Activated CD4-positive, CD25-positive, alpha-beta regulatory T cell (primary cell): ENCODE data around the gene GMPS.
"Not testable (repeated sequence)": the region's sequence is repeated elsewhere in the genome, so short reads cannot be mapped to it uniquely, and the experiment has no call there.

Experiments
- DNase-seq, 4 experiments: peaks; one replicate each; lab custom pipeline; 2025; lab: John Stamatoyannopoulos, UW

The GMPS gene

DNA sequence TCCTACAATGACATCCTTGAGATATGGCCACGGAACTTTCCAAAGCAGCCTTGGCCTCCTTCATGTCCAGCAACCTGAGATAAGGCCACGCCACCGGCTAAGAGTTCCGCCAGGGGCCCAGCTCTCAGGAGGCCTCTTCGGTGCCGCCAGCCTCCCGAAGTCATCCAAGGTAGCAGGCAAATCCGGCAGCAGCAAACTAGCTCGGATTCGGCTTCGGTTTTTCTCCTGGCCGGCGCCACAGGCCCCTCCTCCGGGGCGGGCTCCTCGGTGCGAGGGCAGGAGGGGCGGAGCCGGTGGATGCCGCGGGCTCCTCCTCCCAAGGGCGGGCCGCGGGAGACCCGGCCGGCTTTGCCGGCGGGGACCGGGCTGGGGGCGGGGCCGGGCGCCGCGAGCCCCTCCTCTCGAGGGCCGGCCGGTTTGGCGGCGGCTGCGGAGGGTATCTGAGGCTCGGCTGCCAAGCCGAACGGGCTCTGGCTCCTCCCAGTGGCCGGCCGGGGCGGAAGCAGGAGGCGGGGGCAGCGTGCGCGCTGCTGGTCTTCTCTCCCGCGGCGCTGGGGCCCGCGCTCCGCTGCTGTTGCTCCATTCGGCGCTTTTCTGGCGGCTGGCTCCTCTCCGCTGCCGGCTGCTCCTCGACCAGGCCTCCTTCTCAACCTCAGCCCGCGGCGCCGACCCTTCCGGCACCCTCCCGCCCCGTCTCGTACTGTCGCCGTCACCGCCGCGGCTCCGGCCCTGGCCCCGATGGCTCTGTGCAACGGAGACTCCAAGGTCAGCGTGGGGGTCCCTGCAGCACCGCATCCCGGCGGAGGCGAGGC is at the start of gene GMPS:
TSS of gene GMPS (plus strand) at position 518 of the 812 bp plus-strand sequence. CDS start at position 739, 221 bp downstream.
- DNase-seq: peak; percentile 90 to 96 (median 92)

DNA sequence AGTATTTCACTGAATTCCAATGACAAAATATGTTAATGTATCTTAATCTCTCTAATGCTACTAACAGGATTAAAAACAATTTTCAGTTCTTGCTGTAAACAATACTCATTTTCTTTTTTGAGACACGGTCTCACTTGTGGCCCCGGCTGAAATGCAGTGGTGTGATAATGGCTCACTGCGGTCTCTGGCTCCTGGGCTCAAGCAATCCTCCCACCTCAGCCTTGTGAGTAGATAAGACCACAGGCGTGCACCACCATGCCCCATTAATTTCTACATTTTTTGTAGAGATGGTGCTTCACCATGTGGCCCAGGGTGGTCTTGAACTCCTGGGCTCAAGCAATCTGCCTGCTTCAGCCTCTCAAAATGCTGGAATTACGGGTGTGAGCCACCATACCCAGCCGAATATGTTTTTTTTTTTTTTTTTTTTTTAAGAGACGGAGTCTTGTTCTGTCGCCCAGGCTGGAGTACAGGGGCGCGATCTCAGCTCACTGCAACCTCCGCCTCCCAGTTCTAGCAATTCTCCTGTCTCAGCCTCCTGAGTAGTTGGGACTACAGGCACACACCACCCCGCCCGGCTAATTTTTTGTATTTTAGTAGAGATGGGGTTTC is 41.9 kb upstream of the GMPS start:
- DNase-seq: not testable (repeated sequence)

DNA sequence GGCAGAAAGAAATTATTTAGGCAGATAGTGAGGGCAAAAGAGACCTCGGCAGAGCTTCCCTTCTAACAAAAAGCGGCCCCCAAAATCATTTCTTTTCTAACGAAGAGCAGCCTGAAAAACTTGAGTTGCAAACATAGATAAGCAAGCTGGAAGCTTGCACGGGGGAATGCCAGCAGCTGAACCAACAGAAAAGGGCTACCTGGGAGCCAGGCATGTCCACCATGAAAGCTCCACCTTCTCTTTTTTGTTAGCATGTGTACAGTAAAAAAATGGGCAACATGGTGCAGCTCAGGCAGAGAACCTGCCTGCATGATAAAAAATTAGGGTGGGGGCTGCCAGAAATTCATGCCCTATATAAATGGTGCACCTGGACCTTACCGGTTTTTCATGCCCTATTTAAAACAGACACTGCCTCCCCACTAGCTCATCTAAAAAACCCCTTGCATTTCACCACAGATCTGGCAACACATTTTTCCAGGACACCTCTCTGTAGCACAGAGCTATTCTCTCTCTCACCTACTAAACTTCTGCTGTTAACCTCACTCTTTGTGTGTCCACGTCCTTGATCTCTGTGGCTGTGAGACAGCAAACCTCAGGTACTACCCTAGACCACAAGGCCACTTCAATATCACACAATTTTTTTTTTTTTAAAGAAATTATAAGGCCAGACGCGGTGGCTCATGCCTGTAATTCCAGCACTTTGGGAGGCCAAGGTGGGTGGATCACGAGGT is 34.9 kb upstream of the GMPS start:
- DNase-seq: no peak

DNA sequence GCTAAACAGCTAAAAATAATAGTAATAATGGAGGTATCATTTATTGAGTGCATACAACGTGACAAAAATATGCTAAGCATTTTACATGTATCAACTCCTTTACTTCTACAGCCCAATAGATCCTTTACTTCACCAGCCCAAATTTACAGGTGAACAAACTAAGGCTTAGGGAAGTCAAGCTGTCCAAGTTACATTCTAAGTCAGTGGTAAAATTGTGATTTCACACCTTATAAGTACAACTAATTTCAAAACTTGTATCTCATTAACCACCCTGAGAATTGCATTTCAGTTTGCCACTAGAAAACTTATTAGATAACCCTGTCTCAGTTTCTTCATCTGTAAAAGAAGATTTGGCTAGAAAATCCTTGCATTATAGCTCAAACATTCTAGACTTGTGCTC is 26.9 kb upstream of the GMPS start:
- no peak for DNase-seq

DNA sequence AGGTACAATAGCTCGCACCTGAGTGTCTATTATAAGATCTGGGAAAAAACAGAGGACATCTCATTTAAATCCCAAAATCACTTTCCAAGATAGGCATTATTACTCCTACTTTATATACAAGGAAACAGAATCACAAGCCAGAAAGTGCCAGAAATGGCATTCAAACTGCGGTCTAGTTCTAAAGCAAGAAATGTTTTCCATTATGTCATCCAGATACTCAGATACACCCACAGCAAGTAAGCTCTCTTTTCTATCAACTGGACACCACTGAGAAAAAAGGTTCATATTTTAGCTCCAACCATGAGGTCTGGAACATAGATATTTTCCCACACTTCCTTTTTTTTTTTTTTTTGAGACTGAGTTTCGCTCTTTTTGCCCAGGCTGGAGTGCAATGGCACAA is 24.3 kb upstream of the GMPS start:
- DNase-seq: no peak

DNA sequence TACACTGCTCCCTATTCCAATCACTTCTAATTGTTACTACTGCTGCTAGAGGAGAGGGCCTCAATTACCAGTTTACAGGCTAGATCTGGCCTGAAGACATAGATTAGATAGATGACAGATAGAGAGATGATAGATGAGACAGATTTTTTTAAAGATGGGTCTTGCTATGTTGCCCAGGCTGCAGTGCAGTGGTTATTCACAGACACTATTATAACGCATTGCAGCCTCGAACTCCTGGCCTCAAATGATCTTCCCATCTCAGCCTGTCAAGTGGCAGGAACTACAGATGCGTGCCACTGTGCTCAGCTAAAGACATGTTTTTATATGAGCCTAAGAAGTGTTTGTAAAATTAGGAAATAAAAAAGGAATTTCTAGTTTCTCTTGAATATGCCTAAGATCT is 22.5 kb upstream of the GMPS start:
- no peak for DNase-seq

DNA sequence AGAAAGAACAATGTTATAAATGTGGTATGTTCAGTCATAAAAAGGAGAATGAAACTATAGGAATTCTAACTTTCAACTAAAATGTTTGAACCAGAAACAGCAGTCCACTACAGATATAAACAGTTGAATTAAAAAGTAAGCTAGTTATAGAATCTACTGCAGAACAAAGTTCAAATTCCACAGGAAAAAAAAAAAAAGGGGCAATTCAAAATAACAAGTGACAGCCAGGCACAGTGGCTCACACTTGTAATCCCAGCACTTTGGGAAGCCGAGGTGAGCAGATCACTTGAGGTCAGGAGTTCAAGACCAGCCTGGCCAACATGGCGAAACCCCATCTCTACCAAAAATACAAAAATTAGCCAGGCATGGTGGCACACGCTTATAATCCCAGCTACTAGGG is 21.0 kb upstream of the GMPS start:
- DNase-seq: not testable (repeated sequence)

DNA sequence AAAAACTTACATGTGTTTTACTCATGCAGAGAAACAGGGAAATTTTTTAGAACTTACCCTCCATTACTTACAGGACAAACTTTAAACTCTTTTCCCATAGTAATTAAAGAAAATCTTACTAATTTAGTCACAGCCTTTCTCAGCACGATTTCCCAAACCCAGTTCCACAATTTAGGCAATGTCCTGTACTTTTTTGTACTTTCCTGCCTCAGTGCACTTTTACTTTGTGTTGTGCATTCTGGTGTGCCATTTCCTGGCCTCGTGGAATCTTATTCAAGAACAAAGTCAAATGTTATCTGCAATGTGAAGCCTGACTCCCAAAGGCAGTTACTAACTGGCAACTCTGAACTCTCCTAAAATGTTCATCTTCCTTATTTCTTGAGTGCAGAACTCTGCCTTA is 18.1 kb upstream of the GMPS start:
- no peak for DNase-seq

DNA sequence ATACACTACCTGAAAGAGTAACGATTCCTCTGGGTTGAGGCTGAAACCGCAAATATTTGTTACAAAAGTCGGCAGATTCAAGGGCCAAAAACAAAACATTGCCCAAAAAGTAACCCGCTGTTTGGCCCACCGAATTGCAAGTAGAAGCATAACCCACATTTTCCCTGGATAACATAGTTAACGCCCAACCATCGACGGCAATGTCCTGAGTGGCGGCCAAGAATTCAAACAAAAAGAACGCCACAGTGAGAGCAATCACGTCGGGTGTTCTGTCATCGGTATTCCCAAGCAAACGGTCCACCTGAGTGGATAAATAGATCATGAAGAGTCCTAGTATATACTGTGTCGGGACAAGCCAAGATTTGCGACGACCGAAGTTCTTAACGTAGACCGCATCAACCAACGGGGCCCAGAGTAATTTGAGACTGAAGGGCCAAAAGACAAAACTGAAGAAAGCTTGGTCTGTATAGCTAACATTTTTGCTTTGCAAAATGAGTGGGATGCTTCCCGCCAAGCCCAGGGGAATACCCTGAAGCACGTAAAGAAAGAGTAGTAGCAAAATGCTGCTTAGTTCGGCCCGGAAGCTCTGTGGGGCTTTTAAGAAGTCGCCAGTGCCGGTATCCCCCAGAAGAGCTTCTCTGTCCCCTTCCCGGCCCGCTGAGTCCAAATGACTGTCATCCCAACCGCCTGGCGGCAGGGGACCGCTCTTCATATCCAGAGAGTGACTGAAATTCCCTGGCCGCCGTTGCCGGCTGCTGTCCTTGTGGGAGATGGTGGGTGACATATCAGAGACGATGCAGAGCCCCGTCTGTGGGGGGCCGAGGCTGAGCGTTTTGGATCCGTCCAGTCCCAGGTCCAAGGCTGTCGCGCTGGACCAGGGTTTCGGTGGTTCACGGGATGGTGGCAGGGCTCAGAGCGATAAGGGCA is 17.0 kb upstream of the GMPS start:
- DNase-seq: no peak

DNA sequence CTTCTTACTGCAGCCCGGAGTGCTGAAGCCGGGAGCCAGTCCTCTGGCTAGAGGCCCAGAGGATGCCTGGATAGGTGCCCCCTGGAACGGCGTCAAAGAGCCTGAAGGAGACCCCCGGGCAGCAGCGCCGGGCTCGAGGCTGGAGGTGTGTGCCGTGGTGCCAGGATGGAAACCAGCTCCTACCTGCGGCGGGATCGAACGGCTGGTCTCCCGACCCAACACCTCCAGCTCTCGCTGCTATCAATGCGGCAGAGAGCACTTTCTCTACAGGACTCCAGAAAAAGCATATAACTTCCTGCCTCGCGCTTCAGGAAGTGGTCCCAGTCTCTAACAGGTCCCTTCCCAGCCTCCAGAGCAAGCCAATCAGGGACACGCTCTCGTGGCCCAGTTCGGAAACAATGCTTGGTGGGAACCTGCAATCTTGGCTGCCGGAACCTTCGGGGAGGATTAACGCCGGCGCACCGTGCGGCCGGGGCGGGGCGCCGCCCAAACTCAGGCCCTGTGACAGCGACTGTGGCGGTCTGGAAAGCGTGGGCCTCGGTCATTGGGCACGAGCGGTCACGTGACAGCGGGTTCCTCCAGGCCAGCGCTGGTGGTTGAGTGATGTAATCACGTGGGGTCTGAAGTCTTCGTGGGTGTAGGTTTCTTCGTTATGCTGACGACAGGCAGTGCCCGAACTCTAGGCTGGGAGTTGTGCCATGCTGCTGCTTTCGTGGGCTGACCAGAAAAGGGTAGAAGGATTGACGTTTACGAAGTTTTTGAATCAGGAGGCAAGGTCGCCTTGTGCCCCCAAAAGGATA is 16.1 kb upstream of the GMPS start, which contains the start of gene SLC33A1:
TSS of gene SLC33A1 (minus strand) at position 287 of the 800 bp plus-strand sequence. CDS start 430 bp downstream, outside the sequence.
- peak; percentile 94 to 96 (median 95) for DNase-seq

DNA sequence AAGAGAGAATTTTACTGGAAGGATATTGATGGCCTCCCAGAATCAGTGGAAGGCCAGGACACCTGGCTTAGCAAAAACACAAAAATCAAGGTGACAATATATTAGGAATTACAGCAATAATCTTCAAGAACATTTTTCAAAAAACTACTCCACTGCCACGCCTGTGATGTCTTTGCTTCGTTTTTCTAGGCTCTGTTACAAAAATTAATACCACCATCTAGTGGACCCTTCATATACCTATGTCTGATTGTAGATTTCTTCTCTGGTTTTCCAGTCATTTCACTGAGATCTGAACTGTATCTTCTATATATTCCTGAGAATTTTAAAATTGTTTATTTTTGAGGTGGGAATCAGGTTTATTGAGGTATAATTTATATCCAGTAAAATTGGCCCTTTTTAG is 10.6 kb upstream of the GMPS start:
- no peak for DNase-seq

DNA sequence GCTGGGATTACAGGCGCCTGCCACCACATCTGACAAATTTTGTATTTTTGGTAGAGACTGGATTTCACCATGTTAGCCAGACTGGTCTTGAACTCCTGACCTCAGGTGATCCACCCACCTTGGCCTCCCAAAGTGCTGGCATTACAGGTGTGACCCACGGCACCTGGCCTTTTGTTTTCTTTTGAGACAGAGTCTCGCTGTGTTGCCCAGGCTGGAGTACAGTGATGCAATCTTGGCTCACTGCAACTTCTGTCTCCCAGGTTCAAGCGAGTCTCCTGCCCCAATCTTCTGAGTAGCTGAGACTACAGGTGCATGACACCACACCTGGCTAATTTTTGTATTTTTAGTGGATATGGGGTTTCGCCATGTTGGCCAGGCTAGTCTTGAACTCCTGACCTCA is 10.0 kb upstream of the GMPS start:
- DNase-seq: not testable (repeated sequence)

DNA sequence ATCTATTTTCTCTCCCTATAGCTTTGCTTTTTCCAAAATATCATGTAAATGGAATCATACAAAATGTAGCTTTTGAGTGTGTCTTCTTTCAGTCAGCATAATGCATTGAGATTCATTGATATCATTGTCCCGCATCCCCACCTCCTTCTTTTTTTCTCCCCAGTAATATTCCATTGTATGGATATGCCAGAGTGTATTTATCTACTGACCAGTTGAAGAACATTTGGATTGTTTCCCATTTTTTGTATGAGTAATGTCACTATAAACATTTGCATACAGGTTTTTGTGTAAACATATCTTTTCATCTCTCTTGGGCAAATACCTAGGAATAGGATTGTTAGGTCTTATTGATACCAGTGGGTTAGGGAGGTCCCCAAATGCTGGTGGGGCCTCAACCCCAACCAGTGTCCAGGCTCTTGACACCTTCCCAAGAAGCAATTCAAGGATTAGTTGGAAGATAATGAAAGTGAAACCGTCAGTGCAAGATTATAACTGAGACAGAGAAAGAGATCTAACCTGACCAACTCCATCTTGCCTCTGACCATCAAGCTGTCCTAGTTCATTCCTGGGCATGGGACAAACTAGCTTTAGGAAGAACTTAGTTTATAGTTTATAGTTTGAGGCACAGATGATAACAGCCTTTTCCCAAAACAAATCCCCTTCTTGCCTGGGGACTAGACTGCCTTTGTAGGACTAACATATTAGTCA is 8.8 kb upstream of the GMPS start:
- no peak for DNase-seq

DNA sequence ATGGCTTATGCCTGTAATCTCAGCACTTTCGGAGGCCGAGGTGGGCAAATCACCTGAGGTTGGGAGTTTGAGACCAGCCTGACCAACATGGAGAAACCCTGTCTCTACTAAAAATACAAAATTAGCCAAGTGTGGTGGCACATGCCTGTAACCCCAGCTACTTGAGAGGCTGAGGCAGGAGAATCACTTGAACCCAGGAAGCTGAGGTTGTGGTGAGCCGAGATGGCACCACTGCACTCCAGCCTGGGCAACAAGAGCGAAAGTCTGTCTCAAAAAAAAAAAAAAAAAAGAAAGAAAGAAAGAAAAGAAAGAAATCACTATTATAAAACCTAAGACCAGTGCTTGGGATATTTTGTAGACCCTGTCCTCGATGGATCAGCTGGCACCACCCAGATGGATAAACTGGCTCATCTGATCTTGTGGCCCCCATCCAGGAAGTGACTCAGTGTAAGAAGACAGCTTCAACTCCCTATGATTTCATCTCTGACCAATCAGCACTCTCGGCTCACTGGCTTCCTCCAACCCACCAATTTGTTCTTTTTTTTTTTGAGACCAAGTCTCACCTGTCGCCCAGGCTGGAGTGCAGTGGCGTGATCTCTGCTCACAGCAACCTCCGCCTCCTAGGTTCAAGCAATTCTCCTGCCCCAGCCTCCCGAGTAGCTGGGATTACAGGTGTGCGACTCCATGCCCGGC is 8.0 kb upstream of the GMPS start:
- peak in 3 of 4 experiments; percentile 15 to 23 (median 19) for DNase-seq

DNA sequence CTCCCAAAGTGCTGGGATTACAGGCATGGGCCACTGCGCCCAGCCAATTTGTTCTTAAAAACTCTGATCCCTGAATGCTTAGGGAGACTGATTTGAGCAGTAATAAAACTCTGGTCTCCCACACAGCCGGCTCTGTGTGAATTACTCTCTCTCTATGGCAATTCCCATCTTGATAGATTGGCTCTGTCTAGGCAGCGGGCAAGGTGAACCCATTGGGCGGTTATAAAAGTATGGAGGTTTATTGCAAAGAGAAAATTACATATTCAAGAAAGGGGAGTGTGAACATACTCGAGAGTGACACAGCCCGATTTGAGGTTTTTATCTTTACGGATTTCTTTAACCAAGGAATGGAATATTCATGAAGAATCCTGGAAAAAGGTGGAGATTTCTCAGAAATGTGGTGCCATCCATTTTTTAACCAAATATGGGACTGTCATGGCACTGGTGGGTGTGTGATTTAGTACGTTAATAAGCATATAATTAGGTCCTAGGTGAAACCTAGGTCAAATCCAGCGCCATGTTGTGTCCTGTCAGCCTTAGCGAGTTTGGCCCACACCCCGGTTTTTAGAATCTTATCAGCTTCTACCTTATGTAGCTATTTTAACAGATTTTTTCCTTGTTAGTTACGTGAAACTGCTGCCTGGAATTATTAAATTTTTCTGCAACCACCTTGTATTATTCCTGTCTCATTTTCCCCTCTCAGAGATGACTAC is 7.2 kb upstream of the GMPS start:
- no peak for DNase-seq

DNA sequence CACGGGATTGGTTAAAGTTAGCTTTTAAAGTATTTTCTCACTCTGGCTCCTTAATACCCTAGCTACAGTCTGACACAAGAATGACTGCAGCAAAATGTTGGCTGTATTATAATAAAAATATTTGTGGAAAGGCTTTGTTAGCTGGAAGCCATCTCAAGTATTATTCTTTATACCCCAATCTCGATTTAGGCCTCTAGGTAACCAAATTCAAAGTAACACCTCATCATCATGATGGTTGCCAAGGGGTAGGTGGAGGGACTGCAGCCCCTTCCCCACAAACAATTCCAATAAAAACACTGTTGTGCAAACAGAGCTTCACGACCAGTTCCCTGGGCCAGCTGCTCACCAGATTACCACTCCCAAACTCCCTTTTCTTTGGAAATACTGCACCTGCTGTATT is 759 bp upstream of the GMPS start:
- no peak for DNase-seq

DNA sequence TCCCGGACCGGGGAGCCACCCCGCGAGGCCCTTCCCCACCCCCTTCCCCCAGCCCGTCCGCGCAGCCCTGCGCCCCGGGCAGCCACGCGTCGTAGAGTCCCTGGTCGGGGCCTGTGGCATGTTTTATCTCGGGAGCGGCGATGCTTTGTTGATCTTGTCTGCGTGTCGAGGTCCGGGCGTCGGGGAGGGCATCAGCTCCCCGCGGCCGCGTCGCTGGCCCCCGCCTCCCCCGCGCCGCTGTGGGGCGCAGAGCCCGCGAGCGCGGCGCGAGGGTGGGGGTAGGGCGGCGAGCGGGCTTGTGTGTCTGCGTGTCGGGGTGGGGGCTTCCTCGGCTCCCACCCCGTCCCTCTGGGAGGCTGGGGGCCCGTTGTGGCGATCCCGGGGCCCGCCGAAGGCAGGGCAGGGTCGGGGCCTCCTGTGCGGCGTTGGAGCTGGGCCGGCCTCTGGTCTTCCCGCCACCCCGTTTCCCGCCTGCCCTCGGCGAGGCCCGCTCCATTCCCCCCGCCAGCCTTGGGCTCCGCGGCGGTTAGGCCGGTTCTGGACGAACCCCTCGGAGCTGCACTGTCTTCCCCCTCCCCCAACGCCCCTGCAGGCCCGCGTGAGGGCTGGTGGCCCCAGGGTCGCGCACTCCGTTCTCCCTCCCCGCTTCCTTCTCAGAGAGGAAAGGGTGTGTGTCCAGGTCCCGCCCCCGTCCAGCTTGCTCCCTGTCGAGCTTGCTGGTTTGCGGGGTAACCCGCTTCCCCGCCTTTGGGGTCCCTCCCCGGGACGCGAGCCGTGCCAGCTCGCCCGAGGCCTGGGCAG is 695 bp downstream of the GMPS start:
- peak in 3 of 4 experiments; percentile 6 to 25 (median 12) for DNase-seq

DNA sequence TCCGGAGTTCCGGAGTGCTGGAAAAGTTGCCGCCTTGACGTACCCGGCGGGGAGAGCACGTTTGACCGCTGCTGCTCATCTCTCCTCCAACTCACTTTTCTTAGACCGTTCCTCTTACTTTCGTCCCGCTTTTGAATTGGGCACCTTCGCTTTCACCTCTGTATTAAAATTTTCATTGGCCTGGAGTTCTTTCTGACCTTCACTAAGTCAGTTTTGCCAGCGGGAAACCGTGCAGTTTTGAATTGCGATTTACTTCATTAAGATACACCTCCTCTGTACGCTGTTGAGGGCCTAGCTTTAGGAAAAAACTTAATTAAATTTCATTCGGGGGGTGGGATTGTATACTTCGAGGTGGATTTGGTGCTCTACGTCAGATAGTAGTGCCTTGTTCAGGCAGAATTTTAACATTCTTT is 1.3 kb downstream of the GMPS start:
- no peak for DNase-seq
